Panc1 (cell line): ENCODE data around the gene RFTN1. TPM values are rescaled to one million over a fixed set of nuclear protein-coding genes. Genes with fewer than 3 reads are reported as not detected.

ENCODE experiments used
- ATAC-seq: fragments of 200-7000 bp; cut with Tn5 transposase; 2 replicates; pipeline ENCODE4 v1.9.1; 2020; ENCODE audit warnings: mild to moderate bottlenecking, moderate library complexity
- BruUV-seq: library from RNA; stranded (reverse); fragments of 400-500 nt; replicated peaks from 2 replicates; lab custom pipeline; 2021; lab: Mats Ljungman, UMichigan
- CTCF ChIA-PET: fragments of 300-600 bp; sonication (Branson Sonifier 250); formaldehyde crosslinking; loops from one replicate; lab custom pipeline; 2022; ENCODE audit warnings: antibody characterized with exemption; lab: Charles Lee
- POLR2A ChIA-PET: fragments of 300-600 bp; sonication (Branson Sonifier 250); formaldehyde crosslinking; loops from one replicate; lab custom pipeline; 2022; ENCODE audit warnings: antibody characterized with exemption; lab: Charles Lee
- DNase-seq: peaks from one replicate; pipeline ENCODE4 v3.0.0-alpha.2; 2010; ENCODE audit warnings: low read depth, low spot score
- H3K27ac ChIP-seq: 2 replicates; pipeline ENCODE4 v1.5.1; 2011; ENCODE audit warnings: mild to moderate bottlenecking, low read length, inconsistent platforms
- H3K27me3 ChIP-seq: fragments of 200-500 bp; sonication (Bioruptor generic); 2 replicates; pipeline ENCODE4 v1.6.0; 2014; ENCODE audit warnings: low read length, inconsistent platforms; ENCODE audit not compliant: control insufficient read depth, insufficient read depth
- H3K36me3 ChIP-seq: fragments of 200-500 bp; sonication (Bioruptor generic); 2 replicates; pipeline ENCODE4 v1.5.1; 2014; ENCODE audit warnings: inconsistent platforms, mild to moderate bottlenecking, low read length, moderate library complexity; ENCODE audit not compliant: control insufficient read depth, insufficient read depth
- H3K4me1 ChIP-seq: 2 replicates; pipeline ENCODE4 v1.5.1; 2011; ENCODE audit warnings: inconsistent platforms, mild to moderate bottlenecking, low read length, moderate library complexity; ENCODE audit not compliant: control insufficient read depth, insufficient read depth
- H3K4me3 ChIP-seq, 2 experiments: 2 replicates each; pipeline ENCODE4 v1.5.1; 2011 to 2012; ENCODE audit warnings: low read depth in 2 of 2, low read length in 2 of 2, mild to moderate bottlenecking in 2 of 2, inconsistent platforms in 1 of 2, moderate library complexity in 1 of 2
- H3K9me3 ChIP-seq: fragments of 200-500 bp; sonication (Bioruptor generic); 2 replicates; pipeline ENCODE4 v1.5.1; 2014; ENCODE audit warnings: low read depth, mild to moderate bottlenecking, inconsistent platforms, low read length, moderate library complexity; ENCODE audit not compliant: control insufficient read depth, insufficient read depth
- POLR2AphosphoS5 ChIP-seq: IDR thresholded peaks from 2 replicates; pipeline ENCODE4 v1.6.1; 2012; ENCODE audit warnings: mild to moderate bottlenecking, low read depth, low read length, moderate library complexity
- SIN3A ChIP-seq: IDR thresholded peaks from 2 replicates; pipeline ENCODE4 v1.6.1; 2012; ENCODE audit warnings: low read depth, mild to moderate bottlenecking, low read length, moderate library complexity, borderline replicate concordance; ENCODE audit not compliant: insufficient read depth
- TCF7L2 ChIP-seq: IDR thresholded peaks from 2 replicates; pipeline ENCODE4 v1.6.1; 2011; ENCODE audit warnings: mild to moderate bottlenecking, low read depth, low read length, inconsistent platforms
- in situ Hi-C: cut with HindIII; loops from 2 replicates; pipeline ENCODE4 v1.10.0; 2016; ENCODE audit warnings: low sequenced_read_pairs, low pct_unique_long_range_greater_than_20kb
- intact Hi-C: fragments of 100-400 bp; cut with micrococcal nuclease; formaldehyde crosslinking; loops from one replicate; pipeline ENCODE4 v1.10.0; 2022; ENCODE audit not compliant: unreplicated experiment
- total RNA-seq: library from RNA; stranded (reverse); gene quantifications from one replicate; pipeline ENCODE4 v1.2.1, GENCODE V29; 2021; ENCODE audit not compliant: unreplicated experiment
- TF ChIP-seq, protein P1 (sequence below), 2 experiments: IDR thresholded peaks; 2 replicates each; pipeline ENCODE4 v1.6.1; 2011 to 2012; ENCODE audit warnings: low read depth in 2 of 2, control low read depth in 1 of 2, low read length in 1 of 2, mild to moderate bottlenecking in 1 of 2, moderate library complexity in 1 of 2; ENCODE audit not compliant: insufficient read depth in 1 of 2
- TF ChIP-seq, protein P2 (sequence below): fragments of 450-650 bp; IDR thresholded peaks from 2 replicates; pipeline ENCODE4 v1.5.1; 2017; ENCODE audit warnings: mild to moderate bottlenecking

Gene RFTN1
- total RNA-seq, 1 experiment from 2014 or later: 0.90 TPM

DNA sequence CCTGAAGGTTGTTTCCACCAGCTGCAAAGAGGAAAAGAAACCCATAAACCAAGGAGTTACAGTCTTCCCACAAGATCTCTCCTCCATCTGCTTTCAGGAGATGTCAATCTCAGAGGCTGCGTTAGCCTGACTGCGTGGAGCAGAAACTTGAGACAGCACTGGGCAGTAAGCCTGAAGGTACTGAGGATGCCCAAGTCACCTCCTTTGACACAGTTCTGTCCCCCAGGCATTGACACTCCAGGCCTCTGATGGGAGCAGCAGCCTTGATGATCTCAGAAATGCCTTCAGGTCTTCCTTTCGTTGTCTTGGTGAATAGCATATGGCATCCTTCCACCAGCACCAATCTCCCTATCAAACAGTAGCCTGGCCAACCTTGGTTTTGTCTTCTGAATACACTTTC, 159.2 kb downstream of the RFTN1 start:
- no TSS peak for BruUV-seq
- no peak for TF ChIP-seq POLR2AphosphoS5
- TF ChIP-seq, protein P1, sequence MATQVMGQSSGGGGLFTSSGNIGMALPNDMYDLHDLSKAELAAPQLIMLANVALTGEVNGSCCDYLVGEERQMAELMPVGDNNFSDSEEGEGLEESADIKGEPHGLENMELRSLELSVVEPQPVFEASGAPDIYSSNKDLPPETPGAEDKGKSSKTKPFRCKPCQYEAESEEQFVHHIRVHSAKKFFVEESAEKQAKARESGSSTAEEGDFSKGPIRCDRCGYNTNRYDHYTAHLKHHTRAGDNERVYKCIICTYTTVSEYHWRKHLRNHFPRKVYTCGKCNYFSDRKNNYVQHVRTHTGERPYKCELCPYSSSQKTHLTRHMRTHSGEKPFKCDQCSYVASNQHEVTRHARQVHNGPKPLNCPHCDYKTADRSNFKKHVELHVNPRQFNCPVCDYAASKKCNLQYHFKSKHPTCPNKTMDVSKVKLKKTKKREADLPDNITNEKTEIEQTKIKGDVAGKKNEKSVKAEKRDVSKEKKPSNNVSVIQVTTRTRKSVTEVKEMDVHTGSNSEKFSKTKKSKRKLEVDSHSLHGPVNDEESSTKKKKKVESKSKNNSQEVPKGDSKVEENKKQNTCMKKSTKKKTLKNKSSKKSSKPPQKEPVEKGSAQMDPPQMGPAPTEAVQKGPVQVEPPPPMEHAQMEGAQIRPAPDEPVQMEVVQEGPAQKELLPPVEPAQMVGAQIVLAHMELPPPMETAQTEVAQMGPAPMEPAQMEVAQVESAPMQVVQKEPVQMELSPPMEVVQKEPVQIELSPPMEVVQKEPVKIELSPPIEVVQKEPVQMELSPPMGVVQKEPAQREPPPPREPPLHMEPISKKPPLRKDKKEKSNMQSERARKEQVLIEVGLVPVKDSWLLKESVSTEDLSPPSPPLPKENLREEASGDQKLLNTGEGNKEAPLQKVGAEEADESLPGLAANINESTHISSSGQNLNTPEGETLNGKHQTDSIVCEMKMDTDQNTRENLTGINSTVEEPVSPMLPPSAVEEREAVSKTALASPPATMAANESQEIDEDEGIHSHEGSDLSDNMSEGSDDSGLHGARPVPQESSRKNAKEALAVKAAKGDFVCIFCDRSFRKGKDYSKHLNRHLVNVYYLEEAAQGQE (IDR thresholded peaks at IDR 0.05; ENCODE audit: insufficient read depth in 1 of 2, low read depth in 2 of 2, low read length in 1 of 2): no peak
- TF ChIP-seq, protein P2, sequence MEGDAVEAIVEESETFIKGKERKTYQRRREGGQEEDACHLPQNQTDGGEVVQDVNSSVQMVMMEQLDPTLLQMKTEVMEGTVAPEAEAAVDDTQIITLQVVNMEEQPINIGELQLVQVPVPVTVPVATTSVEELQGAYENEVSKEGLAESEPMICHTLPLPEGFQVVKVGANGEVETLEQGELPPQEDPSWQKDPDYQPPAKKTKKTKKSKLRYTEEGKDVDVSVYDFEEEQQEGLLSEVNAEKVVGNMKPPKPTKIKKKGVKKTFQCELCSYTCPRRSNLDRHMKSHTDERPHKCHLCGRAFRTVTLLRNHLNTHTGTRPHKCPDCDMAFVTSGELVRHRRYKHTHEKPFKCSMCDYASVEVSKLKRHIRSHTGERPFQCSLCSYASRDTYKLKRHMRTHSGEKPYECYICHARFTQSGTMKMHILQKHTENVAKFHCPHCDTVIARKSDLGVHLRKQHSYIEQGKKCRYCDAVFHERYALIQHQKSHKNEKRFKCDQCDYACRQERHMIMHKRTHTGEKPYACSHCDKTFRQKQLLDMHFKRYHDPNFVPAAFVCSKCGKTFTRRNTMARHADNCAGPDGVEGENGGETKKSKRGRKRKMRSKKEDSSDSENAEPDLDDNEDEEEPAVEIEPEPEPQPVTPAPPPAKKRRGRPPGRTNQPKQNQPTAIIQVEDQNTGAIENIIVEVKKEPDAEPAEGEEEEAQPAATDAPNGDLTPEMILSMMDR: no peak
- no peak for TF ChIP-seq TCF7L2
- TF ChIP-seq SIN3A: no peak
- no peaks in the 10 kb centered on the region for H3K36me3 ChIP-seq
- ChIA-PET CTCF (no interaction called here), POLR2A (no interaction called here)
- in situ Hi-C loops: no loop called here
- H3K9me3 ChIP-seq: no peaks in the 10 kb centered on the region
- intact Hi-C loops: no loop called here
- H3K27me3 ChIP-seq: no peaks in the 10 kb centered on the region
- H3K27ac ChIP-seq: no peak overlapping the region
- no peak overlapping the region for H3K4me3 ChIP-seq
- ATAC-seq: no peak
- no peak for DNase-seq
- H3K4me1 ChIP-seq: no peaks in the 10 kb centered on the region

DNA sequence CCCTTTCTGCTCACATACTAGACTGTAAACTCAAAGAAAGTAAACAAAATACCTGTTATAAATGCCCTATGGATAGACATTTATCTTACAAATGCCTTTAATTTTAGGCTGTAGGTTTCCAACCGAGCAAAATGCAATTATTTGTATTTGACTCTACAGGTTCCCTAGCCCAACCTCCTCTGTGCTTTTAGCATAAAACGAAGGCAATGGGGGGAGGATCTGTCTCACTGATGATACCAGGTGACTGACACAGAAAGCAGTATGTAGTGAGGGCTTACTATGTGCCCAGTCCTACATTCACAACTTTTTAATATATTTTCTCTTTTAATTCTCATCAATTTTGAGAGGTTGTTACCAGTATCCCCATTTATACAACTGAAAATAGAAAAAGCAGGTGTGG, 161.1 kb downstream of the RFTN1 start:
- ATAC-seq (no peak), DNase-seq (no peak)
- Histone ChIP-seq H3K27ac (no peak overlapping the region), H3K9me3 (no peaks in the 10 kb centered on the region), H3K4me3 (no peak overlapping the region), H3K36me3 (no peaks in the 10 kb centered on the region), H3K4me1 (no peaks in the 10 kb centered on the region), H3K27me3 (no peaks in the 10 kb centered on the region)
- POLR2A ChIA-PET: no interaction called here
- intact Hi-C loops: no loop called here
- in situ Hi-C loops: no loop called here
- CTCF ChIA-PET: no interaction called here
- TF ChIP-seq, protein P2: no peak
- TF ChIP-seq POLR2AphosphoS5 (no peak), TCF7L2 (no peak), SIN3A (no peak)
- TF ChIP-seq, protein P1 (IDR thresholded peaks at IDR 0.05; ENCODE audit: insufficient read depth in 1 of 2, low read depth in 2 of 2, low read length in 1 of 2): no peak
- BruUV-seq: no TSS peak
